Body of pancreas (tissue), 4 donors: ENCODE measurements around the gene PRPF31.

Source experiments
- CTCF ChIP-seq, 7 experiments: fragments of 450-650 bp in 4 of 7; fragments of 200-600 bp in 3 of 7; sonication (generic) in 3 of 7; IDR thresholded peaks; one replicate each; pipeline ENCODE4 v1.5.1; 2016 to 2019; ENCODE audit warnings: antibody characterized with exemption in 7 of 7
- POLR2A ChIP-seq, 3 donors: fragments of 450-650 bp; IDR thresholded peaks; one replicate each; pipeline ENCODE4 v1.6.1; 2016; ENCODE audit warnings: antibody characterized with exemption in 3 of 3, mild to moderate bottlenecking in 2 of 3

GRCh38 chr19:54109651-54110050 is 5.9 kb upstream of the PRPF31 start:
- no peak for TF ChIP-seq CTCF (IDR thresholded peaks at IDR 0.05)
- TF ChIP-seq POLR2A (IDR thresholded peaks at IDR 0.05), result no peak
